Measurements from ENCODE around the gene CDKN3. TPM values are rescaled to one million over a fixed set of nuclear protein-coding genes. Genes with fewer than 3 reads are reported as not detected.

CDKN3 gene
- polyA plus RNA-seq, 3 donors, result 0.45 to 1.8 (median 0.65) TPM

GRCh38 chr14:54465654-54466053 is 68.8 kb downstream of the CDKN3 start:
- H3K27me3 Mint-ChIP-seq (ENCODE audit: low read depth in 3 of 3), result peaks cover 2 to 4% (median 4%) of the 10 kb centered on the region in 3 donors
- no peak overlapping the region for H3K27ac Mint-ChIP-seq
- H3K4me1 Mint-ChIP-seq, result peaks cover 13% of the 10 kb centered on the region
- Histone ChIP-seq H2AFZ (ENCODE audit: insufficient read depth, low read depth, low read length, poor library complexity, severe bottlenecking) (no peak overlapping the region), H3K4me1 (ENCODE audit: control insufficient read depth in 1 of 2, insufficient read depth in 2 of 2, low read length in 2 of 2) (peaks cover 0 to 10% of the 10 kb centered on the region in 2 donors), H3K79me2 (ENCODE audit: insufficient read depth, low read length) (no peaks in the 10 kb centered on the region), H3K4me2 (replicated peaks; ENCODE audit: extremely low read depth, low read length, poor library complexity, severe bottlenecking) (no peak overlapping the region), H4K20me1 (ENCODE audit: insufficient read depth, low read length) (no peaks in the 10 kb centered on the region), H3K27ac (ENCODE audit: low read depth in 1 of 2, low read length in 2 of 2) (no peak overlapping the region), H3K27me3 (ENCODE audit: control insufficient read depth in 2 of 2, insufficient read depth in 2 of 2, low read length in 2 of 2) (no peaks in the 10 kb centered on the region), H3K36me3 (replicated peaks in 1 of 2; ENCODE audit: control insufficient read depth in 1 of 2, insufficient read depth in 2 of 2, low read length in 2 of 2) (peaks cover 0 to 2% of the 10 kb centered on the region in 2 donors), H3K4me3 (replicated peaks in 1 of 3; ENCODE audit: low read depth in 2 of 3, low read length in 3 of 3) (no peak overlapping the region), H3K9me3 (replicated peaks in 1 of 2; ENCODE audit: control insufficient read depth in 1 of 2, insufficient read depth in 1 of 2, low read length in 2 of 2) (peaks cover 3 to 11% of the 10 kb centered on the region in 2 donors), H3K9ac (ENCODE audit: insufficient read depth, low read length, poor library complexity, severe bottlenecking) (no peak overlapping the region)
- TF ChIP-seq CTCF (IDR thresholded peaks at IDR 0.05), result no peak
- peaks cover 3 to 7% of the 10 kb centered on the region in 2 donors for H3K36me3 Mint-ChIP-seq
- intact Hi-C loops (cut with micrococcal nuclease), result no loop called here
- H3K4me3 Mint-ChIP-seq, result no peak overlapping the region
- H3K9me3 Mint-ChIP-seq, result peaks cover 9 to 16% (median 11%) of the 10 kb centered on the region in 7 donors
- no CpG with 5 or more reads among the region's 4 CpGs for WGBS (ENCODE audit: insufficient coverage)
- DNase-seq, result no peak

GRCh38 chr14:54467280-54467679 is 70.5 kb downstream of the CDKN3 start:
- H3K79me2 ChIP-seq (ENCODE audit: insufficient read depth, low read length), result no peaks in the 10 kb centered on the region
- Mint-ChIP-seq H3K4me3 (no peak overlapping the region), H3K4me1 (peaks cover 10% of the 10 kb centered on the region), H3K36me3 (peaks cover 14% of the 10 kb centered on the region in 2 donors), H3K9me3 (peaks cover 9 to 16% (median 11%) of the 10 kb centered on the region in 7 donors), H3K27me3 (ENCODE audit: low read depth in 3 of 3) (peaks cover 1 to 4% (median 4%) of the 10 kb centered on the region in 3 donors), H3K27ac (no peak overlapping the region)
- intact Hi-C loops (cut with micrococcal nuclease), result no loop called here
- peaks cover 3 to 11% of the 10 kb centered on the region in 2 donors for H3K9me3 ChIP-seq (replicated peaks in 1 of 2; ENCODE audit: control insufficient read depth in 1 of 2, insufficient read depth in 1 of 2, low read length in 2 of 2)
- no peaks in the 10 kb centered on the region for H4K20me1 ChIP-seq (ENCODE audit: insufficient read depth, low read length)
- no peak overlapping the region for H3K27ac ChIP-seq (ENCODE audit: low read depth in 1 of 2, low read length in 2 of 2)
- H3K9ac ChIP-seq (ENCODE audit: insufficient read depth, low read length, poor library complexity, severe bottlenecking), result no peak overlapping the region
- peaks cover 0 to 10% of the 10 kb centered on the region in 2 donors for H3K4me1 ChIP-seq (ENCODE audit: control insufficient read depth in 1 of 2, insufficient read depth in 2 of 2, low read length in 2 of 2)
- H3K36me3 ChIP-seq (replicated peaks in 1 of 2; ENCODE audit: control insufficient read depth in 1 of 2, insufficient read depth in 2 of 2, low read length in 2 of 2), result peaks cover 0 to 14% of the 10 kb centered on the region in 2 donors
- H3K4me2 ChIP-seq (replicated peaks; ENCODE audit: extremely low read depth, low read length, poor library complexity, severe bottlenecking), result no peak overlapping the region
- H2AFZ ChIP-seq (ENCODE audit: insufficient read depth, low read depth, low read length, poor library complexity, severe bottlenecking), result no peak overlapping the region
- no peak for TF ChIP-seq CTCF (IDR thresholded peaks at IDR 0.05)
- H3K27me3 ChIP-seq (ENCODE audit: control insufficient read depth in 2 of 2, insufficient read depth in 2 of 2, low read length in 2 of 2), result no peaks in the 10 kb centered on the region
- DNase-seq, result no peak
- no peak overlapping the region for H3K4me3 ChIP-seq (replicated peaks in 1 of 3; ENCODE audit: low read depth in 2 of 3, low read length in 3 of 3)

Other genes with a start within 250 kb of the CDKN3 start
- 100 to 1,000 TPM; 109 to 162 (median 138) TPM for gene CNIH1, start 44.4 kb downstream of the CDKN3 start, polyA plus RNA-seq
- gene GMFB, start 92.0 kb downstream of the CDKN3 start, polyA plus RNA-seq, result 10 to 100 TPM; 10.8 to 41.1 (median 26.1) TPM
- gene CGRRF1, start 112.9 kb downstream of the CDKN3 start, polyA plus RNA-seq, result 10 to 100 TPM in 2 of 3 donors, 1 to 10 TPM in 1; 5.8 to 19.4 (median 18.6) TPM
- 1 to 10 TPM; 3.2 to 8.6 (median 4.2) TPM for gene SAMD4A, start 170.1 kb downstream of the CDKN3 start, polyA plus RNA-seq